GM18502 (cell line): Measurements from ENCODE around the gene NECAB3.

Experiments used
- ATAC-seq: cut with Tn5 transposase; IDR thresholded peaks from one replicate; pipeline ENCODE4 v1.9.1; 2021; ENCODE audit warnings: mild to moderate bottlenecking; ENCODE audit not compliant: unreplicated experiment, poor library complexity

NECAB3 gene

DNA sequence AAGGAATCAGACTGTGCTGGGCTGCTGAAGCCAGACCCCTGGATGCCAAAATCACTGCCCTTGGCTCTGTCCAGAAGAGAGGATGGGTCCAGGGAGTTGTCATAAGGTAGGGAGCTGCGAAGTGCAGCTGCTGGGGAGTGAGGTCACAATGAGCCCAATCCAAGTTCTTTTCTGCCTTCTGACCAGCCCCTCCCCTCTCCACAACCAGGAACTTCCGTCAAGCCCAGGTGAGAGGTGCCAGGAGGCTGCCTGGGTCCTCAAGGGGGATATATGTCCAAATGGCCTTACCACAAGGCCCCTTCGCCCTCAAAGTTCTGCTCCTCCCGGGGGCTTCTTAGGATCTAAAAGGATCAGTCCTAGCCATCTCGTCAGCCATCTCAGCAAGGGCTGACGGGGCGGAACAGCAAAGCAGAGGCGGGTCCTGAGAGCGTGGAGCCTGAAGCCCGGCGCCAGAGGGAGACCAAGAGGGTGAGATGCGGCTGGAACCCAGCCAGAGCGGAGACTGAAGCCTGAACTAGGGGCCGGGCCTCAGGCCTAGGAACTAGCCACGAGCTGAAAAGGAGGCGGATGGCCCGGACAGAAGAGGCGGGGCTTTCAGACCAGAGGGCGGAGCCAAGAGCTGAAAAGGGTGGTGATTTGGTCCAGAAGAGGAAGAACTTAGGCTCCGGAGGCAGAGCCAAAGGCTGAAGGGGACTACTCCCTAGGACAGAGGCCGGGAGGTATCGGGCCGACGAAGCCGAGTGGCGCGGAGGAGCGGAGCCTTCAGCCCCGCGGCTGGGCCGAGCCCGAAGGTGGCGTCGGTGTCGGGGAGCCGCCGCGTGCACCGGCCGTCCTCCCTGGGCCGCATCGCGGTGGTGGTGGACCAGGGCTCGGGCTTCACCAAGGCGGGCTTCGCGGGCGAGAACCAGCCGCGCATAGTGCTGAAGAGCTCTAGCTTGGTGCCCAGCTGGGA is 7.7 kb downstream of the NECAB3 start, which contains the start of gene ACTL10:
TSS of gene ACTL10 (plus strand) at position 651 of the 952 bp plus-strand sequence. CDS start 555 bp downstream, outside the sequence.
- ATAC-seq = peak; percentile 74

DNA sequence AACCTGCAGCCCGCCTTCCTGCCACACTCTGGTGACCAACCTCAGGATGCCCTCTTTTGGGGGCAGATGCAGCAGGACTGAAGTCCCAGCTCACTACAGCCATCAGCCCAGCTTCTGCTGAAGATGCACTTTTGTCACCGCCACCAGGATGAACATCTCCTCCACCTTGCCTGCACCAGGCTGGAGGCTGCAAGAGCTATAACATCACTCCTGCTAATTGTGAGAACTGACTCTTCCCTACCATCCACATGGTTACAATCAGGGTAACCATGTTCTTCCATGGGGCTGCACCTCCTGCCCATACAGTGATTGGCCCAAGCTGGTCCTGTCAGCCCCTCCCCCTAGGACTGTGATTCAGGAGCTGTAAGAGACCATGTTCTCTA is 9.5 kb downstream of the NECAB3 start:
- ATAC-seq = no peak

DNA sequence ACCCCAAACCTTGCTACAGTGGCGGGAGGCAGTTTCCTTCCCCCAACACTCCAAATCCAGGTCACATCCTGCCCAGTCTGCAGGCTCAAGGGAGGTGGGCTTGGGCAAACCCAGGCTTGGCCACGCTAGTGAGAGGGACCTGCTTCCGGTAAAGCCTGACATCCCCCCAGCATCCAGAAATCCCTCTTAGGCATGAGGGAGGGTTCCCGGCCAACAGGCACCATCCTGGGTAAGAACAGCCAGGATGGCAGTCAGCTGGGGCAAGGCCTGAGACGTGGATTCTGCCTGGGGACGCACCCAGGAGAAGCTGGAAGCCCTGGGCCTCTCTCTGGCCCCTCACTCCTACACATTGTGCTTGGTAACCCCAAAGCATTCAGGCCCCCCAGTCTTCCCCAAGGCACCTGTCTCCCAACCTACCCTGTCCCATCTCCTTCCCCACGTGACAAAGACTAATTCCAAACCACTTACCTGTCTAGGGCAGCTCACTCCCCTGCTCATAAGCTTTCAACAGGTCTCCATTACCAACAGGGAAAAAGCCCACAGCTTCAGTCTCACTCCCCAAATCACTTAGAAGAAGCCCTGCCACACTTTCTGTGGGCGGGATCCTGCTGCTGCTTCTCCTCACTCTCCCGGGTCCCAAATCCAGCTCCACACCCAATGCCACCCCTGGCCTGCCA is 10.0 kb downstream of the NECAB3 start:
- ATAC-seq = no peak

DNA sequence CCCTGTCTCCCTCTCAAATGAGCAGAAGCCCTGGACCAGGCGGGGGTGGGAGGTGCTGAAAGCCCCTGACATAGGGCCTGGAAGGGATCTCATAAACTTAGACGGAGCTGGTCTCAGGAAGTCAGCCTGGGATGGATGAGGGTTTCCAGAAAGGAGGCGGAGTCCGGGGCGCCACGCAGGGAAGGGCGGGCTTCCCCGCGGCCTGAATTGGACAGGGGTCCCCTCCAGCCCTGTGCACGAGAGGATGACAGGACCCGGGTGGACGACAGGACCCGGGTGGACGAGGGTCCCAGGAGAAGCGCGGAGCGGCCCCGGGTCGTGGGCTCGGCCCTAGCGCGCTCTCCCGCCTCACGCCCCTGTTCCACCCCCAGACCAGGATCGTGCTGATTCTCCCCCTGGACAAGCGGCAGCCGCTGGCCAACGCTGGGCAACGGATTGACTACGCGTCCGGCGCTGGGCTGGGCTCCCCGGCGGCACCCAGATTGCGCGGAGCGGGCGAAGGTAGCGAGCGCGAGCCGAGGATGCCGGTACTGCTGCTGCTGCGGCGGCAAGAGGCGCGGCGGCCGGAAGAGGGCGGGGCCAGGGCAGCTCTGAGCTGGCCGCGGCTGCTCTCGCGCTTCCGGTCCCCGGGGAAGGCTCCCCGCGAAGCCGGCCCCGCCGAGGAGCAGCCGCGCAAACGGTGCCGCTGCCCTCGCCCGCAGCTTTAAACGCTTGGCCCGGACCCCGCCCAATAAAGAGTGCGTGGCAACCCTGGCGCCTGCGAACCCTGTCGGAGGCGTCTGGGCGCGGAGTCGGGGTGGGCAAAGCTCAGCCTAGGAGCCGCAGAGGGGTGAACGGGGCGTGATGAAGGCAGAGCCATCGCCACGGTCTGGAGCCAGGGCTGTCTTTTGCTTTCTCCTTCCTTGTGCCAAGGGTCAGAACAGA is 10.8 kb downstream of the NECAB3 start:
- ATAC-seq = peak; percentile 43

DNA sequence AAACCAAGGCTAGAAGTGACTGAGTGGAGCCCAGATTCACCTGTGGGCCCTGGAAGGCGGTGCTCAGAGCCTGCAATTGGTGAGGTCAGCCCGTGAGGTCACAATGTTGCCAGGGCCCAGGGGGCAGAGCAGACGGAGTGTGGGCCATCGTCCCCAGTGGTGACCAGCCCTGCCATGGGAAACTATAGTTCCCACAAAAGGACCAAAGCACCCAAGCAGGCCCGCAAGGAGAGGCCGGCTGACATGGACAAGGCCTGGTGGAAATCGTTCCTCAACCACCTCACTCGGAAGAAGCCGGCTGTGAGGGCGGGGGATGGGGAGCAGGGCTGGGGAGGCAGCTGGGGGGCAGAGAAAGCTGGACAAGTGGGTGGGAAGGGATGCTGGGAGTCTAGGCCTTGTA is 12.1 kb downstream of the NECAB3 start, which contains the start of gene C20orf144:
TSS of gene C20orf144 (plus strand) at position 156 of the 400 bp plus-strand sequence. CDS start at position 175, 19 bp downstream.
- ATAC-seq = no peak

DNA sequence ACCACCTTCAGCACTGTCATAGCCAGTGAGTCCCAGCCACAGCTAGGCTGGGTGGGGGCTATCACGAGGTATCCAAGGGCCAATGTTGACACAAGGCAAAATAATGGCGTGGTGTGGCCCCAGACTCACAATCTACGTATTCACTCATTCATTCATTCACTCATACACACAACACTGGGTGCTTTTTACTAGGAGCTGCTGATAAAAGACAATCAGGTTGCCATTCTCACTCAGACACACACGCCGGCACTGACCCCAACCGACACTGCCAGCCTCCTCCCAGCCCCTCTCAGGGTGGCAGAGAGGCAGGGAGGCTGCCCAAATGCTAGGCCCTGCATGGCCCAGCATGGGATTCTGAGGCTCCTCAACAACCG is 13.6 kb downstream of the NECAB3 start:
- no peak for ATAC-seq

DNA sequence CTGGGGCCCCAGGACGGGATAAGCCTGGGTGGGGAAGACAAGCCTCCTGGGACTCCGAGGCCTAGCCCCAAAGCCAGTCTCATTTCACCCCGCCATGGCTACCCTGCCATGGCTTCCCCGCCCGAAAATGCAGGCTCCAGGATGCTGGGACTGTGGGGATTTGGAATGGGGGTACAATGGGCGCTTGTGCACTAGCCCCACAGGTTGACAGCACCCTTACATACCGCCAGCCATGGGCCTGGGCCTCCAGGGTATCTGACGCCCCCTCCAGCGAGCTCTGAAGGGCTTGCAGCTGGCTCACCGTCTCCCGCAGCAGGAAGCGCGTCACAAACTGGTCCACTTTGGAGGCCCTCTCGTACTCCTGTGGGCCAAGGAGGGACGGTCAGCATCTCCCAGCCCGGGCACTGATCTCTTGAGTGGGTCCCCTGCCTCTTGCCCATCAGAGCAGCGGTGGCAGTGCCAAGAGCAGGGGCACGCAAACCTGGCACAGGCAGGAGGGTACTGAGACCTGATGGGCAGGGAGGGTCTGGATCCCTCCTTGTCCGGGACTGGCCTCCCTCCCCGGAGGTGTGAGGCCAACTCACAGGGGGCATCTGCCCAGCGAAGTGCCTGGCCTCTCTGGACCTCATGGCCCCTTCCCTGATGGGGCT is 14.1 kb downstream of the NECAB3 start:
- no peak for ATAC-seq

DNA sequence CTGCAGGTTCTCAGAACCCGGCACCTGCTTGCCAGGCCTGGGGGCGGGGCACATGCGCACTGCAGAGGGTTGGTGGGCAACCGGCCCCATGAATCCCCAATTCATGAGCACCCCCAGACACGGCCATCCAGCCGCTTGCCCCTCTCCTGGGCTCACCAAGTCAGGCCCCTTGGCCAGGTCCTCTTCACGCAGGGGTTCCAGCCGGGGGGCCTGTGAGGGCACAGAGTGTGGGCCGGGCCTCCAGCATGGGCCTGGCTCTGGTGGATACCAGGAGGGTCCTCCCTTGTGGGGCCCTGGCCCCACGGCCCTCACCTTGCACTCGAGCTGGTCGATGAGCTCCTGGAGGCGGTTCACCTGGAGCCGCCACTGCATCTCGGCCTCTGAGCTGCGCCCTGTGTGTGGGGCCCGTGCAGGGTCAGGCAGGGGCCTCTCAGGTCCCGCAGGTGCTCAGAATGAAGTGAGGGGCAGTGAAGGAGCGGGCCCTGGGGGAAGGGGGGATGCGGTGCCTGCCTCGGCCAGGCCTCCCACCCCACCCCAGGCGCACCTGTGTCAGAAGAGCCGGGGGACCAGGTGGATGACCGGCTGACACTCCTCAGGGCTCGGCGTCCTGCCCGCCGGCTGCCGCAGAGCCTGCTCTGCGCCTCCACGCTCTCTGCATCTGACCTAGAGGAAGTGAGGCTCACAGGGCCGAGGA is 14.7 kb downstream of the NECAB3 start:
- no peak for ATAC-seq

DNA sequence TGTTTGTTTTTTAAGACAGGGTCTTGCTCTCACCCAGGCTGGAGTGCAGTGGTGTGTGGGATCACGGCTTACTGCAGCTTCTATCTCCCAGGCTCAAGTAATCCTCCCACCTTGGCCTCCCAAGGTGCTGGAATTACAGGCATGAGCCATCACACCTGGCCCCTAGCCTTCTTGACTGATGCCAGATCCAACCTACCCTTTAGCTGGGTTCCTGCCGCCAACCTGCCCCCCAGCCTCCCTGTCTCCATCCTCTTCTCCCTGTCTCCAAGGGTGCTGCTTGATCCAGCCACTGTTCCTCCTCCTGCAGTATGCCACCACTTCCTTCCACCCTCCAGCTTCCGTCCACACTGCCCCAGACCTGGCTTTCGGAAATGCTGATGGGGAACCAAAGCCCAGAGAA is 15.3 kb downstream of the NECAB3 start:
- no peak for ATAC-seq

DNA sequence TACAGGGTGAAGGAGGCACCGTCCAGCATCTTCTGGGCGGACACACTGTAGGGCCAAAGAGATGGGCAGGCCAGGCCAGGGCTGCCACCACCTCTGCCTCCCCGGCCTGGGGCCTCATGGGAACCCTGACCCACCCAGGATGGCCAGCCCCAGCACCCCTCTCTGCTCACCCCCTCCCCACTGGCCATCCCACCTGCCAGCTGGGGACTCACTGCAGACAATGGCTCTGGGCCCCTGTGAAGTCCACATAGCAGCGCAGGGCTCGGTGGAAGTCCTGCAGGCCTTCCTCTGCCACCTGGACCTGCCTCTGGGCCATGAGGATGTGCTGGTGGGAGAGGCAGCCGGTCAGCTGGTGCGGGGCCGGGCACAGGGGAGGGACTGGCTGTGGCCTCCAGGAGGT is 15.7 kb downstream of the NECAB3 start:
- no peak for ATAC-seq

DNA sequence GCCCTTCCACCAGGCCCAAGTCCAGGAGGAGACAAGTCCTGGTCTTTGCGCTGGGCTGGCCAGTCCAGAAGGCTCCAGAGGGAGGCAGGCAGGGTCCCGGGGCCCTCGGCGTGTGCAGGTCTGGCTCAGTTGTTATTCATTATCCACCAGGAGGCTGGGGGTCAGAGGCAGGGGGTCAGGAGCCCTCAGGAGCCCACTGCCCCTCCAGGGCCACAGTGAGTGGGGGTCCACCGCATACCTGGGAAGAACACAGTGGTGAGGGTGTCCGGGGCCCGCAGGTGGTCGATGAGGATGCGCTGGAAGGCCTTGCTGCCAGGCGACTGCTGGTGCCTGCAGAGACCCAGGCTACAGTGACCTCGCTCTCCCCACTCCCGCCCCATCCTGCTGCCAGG is 16.5 kb downstream of the NECAB3 start:
- ATAC-seq = no peak

DNA sequence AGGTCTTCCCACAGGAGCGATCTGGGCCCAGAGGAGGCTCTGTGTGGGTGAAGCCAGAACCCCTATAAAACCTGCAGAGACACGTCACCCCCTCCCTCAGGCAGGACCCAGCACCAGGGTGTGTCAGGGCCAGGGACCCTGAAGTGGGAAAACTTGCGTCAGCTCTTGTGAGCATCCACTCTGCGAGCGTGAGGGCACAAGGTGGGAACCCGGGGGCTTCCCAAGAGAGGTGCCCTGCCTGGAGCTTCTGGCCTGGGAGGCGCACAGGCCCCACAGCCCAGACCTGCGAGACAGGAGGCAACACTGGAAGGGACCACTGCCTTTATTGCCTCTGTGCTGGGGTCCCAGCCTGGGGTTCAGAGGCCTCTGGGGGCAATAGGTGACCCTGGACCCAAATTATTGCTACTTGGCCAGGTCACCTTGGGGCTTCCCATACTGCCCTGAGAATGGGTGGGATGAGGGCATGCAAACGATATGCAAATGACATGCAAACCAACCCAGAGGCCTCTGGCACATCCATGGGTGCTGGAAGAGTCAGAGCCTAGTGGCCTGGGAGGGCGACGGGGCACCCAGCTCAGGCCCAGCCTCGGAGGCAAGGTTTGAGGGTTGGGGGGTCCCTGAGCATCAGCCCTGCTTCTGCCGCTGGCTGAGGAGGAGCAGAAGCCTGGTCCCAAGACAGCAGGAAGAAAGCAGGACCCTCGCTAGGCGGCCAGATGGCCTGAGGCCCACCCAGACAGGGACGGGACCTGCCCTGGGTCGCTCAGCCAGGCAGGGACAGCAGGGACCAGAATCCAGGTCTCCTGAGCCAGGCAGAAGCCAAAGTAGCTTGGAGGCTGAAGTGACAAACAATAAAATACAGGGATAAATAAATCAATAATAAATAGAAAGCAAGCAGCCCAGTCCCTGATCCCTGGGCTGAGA is 17.2 kb downstream of the NECAB3 start:
- no peak for ATAC-seq

DNA sequence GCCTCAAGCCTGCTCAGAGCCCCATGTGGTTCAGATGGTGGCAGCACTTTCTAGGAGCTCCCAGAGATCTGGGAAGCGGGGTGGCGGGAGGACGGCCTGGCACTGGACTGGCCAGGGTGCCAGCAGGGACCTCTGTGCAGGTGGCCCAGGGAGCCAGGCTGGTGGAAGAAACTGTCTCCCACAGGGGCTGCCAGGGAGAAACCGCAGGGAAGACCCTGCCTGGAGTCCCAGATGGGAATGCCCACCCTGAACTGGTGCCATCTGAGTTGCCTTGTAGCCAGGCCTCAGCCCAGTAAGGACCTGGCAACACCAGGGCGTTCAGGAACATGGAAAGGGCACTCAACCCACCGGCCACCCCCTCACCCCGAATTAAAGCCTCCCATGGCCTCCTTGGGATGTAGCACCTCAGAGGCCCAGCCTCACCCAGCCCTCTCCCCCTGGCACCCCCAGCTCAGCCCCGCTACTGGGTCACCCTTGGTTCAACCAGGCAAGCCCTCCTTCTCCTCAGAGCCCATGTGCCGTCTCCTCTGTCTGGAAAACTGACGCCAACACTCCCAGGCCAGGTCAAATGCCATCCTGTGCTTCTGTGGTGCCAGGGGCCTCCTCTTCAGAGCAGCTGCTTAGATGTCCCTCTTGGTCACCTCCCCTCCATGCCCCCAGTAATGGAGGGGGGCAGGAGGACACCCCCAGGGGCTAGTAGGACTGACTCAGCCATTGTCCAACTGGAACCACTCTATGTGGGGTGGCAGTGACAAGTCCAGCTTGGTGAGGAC is 18.0 kb downstream of the NECAB3 start:
- ATAC-seq = no peak

DNA sequence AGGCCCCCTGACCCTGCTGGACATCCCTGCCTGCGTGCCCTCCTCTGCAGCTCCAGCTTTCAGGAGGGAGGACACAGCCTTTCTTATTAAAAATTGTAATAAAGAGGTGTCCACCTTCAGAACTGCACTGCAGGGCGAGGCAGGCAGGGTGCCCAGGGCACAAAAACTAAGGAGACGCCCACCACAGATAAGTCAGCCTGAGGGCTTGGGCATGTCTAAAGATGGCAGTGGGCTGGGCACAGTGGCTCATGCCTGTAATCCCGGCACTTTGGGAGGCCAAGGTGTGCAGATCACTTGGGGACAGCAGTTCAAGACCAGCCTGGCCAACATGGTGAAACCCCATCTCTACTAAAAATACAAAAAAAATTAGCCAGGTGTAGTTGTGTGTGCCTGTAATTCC is 19.1 kb downstream of the NECAB3 start:
- no peak for ATAC-seq

DNA sequence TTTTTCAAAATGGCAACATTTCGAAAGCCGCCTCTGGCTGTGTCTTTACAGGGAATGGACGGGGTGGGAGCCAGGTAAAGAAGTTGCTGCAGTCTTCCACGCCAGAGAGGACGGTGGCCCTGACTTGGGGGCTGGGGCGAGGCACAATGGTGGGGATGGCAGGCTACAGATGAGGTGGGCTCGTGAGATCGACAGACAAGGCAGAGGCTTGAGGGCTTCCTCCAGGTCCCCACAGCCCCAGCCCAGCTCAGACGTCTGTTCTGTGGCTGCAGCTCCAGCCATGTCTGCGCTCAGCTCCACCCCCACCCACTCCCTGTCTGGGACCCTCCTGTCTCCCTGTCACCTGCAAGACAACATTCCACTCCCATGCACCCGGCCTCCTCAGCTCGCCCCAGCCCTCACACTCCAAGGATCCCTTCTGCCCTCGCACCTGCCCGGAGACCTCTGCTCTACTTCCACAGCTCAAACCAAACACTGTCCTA is 19.5 kb downstream of the NECAB3 start:
- ATAC-seq = no peak

DNA sequence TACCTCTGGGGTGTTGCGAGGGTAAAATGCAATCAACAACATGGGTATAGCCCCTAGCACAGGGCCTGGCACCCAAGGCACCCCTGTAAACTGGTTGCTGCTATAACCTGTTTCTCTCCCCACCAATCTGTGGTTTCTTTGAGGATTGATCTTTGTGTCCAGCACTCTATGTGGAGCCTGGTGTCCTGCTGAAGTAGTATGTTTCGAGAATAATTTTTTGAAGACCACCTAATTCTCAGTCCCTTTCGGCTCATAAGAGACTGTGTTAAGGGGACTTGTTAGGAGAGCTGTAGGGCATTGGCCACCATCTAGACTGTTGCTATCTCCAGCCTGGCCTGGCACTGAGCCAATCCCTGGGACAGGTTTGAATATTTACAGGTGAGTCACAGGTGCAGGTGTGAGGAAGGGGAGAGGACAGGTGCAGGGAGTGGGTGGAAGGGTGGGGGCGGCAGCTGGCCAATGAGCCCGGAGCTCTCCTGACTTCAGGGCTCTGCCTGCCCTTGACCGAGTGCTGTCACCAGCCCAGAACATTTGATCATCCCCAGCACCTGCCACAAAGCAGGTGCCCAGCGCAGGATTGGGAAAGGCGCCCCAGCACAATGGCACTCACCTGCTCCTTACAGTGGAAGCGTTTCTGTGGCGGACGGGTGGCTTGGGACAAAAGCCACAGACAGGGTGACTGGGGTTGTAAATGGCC is 20.2 kb downstream of the NECAB3 start:
- no peak for ATAC-seq
